GM18498 (cell line): ENCODE data around the gene LAMB1.

Experiments used
- ATAC-seq: cut with Tn5 transposase; IDR thresholded peaks from one replicate; pipeline ENCODE4 v1.9.1; 2021; ENCODE audit warnings: mild to moderate bottlenecking, moderate library complexity; ENCODE audit not compliant: unreplicated experiment

Gene LAMB1

GRCh38 chr7:107884066-107884818 lies 118.7 kb downstream of the LAMB1 start:
- ATAC-seq = no peak

- ATAC-seq = no peak
These were observed 120.2 kb downstream of the LAMB1 start for GRCh38 chr7:107882766-107883165.

- ATAC-seq = peak; percentile 75
These were observed 123.4 kb downstream of the LAMB1 start for GRCh38 chr7:107879400-107880035.

- ATAC-seq = no peak
These were observed 124.3 kb downstream of the LAMB1 start for GRCh38 chr7:107878636-107879035.

- no peak for ATAC-seq
These were observed 125.1 kb downstream of the LAMB1 start for GRCh38 chr7:107877731-107878382.

- no peak for ATAC-seq
These were observed 126.0 kb downstream of the LAMB1 start for GRCh38 chr7:107876916-107877315.

- peak; percentile 66 for ATAC-seq
These were observed 128.1 kb downstream of the LAMB1 start for GRCh38 chr7:107874605-107875446.

GRCh38 chr7:107874111-107874510 lies 128.8 kb downstream of the LAMB1 start:
- no peak for ATAC-seq
